H4 (cell line): ENCODE results near the gene SCT. TPM values are rescaled to one million over a fixed set of nuclear protein-coding genes. Genes with fewer than 3 reads are reported as not detected.

Source experiments
- DNase-seq: peaks from one replicate; pipeline ENCODE4 v3.0.0-alpha.2; 2015; ENCODE audit warnings: low spot score
- total RNA-seq: library from RNA; depleted of rRNA; stranded (reverse); fragments of >200 nt; shearing (Covaris generic); gene quantifications from 2 replicates; pipeline ENCODE4 v1.2.3, GENCODE V29; 2014; rRNA removed

Gene SCT
- total RNA-seq, 1 experiment from 2014 or later, result not detected

- DNase-seq, result no peak
These were observed 39.0 kb downstream of the SCT start for GRCh38 chr11:587978-588380.

DNA sequence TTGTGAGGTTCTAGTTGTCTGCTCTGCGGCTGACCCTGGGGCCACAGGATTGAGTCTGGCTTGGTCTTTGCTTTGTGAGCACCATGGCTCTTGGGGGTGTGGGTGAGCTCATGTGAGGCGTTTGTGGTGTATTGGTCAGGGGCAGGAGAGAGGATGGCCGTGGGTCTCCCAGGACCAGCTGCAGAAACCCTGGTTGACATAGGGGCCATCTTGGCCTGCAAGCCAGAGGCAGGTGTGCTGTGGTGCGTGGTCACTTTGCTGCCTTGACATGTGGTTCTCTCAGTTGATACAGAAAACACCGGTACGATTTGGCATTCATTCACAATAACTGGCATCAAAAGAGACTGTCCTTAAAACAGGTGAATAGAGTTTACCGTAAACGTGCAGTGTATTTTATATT, 39.4 kb downstream of the SCT start:
- DNase-seq, result no peak

DNA sequence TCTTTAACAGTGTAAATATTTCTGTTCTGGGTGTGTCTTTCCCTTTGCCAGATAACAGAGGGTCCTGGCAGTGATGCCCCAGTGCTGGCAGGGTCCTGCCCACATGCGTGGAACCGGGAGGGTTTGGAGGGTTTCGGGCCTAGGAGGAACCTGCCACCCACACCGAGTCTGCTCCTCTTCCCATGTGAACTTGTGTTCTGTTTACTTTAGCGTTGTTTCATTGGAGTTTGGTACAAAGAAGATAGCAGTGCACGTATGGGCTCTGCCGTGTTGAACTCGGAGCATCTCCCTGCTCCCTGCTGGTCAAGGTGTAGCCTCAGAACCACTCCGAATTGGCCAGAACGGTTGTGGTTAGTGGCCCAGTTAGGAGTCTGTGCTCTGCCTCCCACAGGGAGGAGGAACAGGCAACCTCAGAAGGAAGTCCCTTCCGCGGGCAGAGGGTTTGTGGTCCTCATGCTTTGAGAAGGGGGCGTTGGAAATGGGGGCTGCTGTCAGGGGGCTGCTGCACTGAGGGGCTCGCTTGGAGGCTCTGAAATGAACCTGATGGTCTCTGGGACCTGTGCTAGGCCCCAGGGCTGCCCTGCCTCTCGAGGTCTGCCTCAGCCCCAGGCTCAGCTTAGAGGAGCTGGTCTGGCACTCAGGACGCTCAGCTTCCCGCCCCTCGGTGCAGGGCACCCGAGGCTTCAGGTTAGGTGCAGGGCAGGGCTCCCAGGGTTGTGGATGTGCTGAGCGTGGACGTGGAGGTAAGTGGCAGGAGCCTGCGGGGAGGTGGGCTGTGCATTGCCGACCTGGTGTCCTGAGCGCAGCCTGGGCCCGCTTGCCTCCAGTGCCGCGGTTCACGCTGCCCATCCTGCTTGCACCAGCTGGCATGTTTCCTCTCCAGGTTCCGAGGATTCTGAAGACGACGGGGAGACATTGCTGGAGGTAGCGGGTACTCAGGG, 40.3 kb downstream of the SCT start:
- no peak for DNase-seq

GRCh38 chr11:584287-584686, 42.7 kb downstream of the SCT start:
- no peak for DNase-seq

GRCh38 chr11:581752-582151, 45.2 kb downstream of the SCT start:
- no peak for DNase-seq

- DNase-seq, result no peak
These were observed 45.6 kb downstream of the SCT start for GRCh38 chr11:581342-581741.

DNA sequence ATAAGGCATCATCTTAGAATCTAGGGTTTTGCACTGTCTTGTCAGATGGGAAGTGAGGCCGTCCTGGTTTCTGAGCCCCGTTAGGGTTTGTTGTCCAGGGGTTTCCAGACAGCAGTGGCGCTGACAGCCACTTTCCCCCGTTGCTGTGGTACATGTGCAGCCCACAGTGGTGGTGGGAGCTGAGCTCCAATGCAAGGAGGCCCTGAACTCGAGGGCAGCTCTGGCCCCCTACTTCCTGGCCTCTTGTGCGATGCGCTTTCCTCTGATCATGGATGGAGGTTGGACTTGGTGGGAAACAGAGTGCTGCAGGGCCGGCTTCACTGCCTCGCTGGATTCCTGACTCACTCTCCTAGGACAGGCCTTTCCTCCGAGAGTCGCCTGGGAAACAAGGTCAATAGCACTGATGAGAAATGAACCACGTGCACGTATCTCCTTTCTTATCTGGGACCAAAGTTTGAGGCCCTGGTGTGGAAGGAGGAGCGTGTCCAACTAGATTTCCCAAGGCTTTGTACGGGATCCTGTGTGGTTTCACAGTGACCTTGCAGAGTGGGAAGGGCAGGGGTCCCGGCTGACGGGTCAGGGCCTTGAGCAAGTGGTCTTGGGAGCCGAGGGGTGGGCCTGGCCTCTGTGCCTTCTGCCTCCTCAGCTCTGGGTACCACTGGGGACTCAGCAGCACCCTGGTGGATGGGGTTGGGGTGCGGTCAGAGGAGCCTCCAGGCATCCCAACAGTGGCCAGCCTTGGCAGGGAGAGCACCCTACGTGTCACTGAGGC, 47.0 kb downstream of the SCT start:
- no peak for DNase-seq

GRCh38 chr11:578276-579035, 48.5 kb downstream of the SCT start:
- no peak for DNase-seq

DNA sequence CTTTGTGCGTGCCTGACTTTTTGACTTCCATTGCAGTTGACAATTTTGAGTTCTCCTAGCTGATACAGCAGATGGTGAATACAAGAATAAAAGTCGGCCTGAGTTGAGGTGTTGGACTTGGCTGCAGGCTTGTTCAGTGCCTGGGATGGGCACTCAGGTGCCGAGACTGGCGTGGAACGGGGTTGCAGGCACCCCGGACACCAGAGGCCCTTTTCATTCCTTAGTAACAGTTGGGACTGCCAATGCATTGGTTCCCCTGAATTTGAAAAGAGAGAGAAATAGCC, 49.4 kb downstream of the SCT start:
- DNase-seq, result no peak

DNA sequence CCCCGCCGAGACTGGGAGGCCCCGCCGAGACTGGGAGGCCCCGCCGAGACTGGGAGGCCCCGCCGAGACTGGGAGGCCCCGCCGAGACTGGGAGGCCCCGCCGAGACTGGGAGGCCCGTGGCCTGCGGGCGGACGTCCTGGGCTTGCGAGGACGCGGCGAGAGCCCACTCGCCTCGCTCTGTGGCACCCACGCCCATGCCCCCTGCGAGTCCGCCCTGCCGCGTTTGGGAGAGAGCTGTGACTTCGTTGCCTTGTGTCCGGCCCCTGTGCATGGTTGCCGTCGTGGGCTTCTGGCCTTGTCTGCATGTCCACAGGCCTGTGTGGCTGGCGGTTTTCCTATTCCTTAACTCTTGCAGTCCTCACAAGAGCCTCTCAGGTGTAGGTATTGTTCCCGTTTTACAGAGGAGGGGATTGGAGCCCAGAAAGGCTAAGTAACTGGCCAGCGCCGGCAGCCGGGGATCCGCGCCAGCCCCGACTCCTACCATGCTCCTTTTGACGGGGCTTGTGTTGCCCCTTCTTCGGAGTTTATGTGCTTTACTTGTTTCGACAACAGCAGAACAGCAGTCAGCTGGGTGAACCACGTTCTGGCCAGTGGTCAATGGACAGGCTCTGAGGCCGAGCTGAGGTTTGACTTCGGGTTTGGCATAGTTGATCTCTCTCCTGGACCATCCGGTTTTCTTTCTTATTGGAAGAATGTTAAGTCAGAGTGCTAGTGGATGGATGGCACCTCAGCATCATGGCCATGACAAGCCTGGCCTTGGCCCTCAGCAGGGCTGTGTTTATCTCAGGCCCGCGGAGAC, 50.0 kb downstream of the SCT start:
- DNase-seq, result no peak

Other genes with a start within 250 kb of the SCT start
- gene PKP3, start 233.0 kb downstream of the SCT start, total RNA-seq, result 2.4 and 3.0 TPM in 2 replicates
- 1.9 TPM in 1 of 2 replicates, not detected in the other for gene SIGIRR, start 212.2 kb downstream of the SCT start, total RNA-seq
- not detected in 2 replicates for gene ANO9, start 185.2 kb downstream of the SCT start, total RNA-seq
- gene PTDSS2, start 176.9 kb downstream of the SCT start, total RNA-seq, result 15.0 and 26.7 TPM in 2 replicates
- gene RNH1, start 119.9 kb downstream of the SCT start, total RNA-seq, result 150 and 205 TPM in 2 replicates
- gene HRAS, start 91.6 kb downstream of the SCT start, total RNA-seq, result 64.1 and 76.1 TPM in 2 replicates
- 0.18 and 0.19 TPM in 2 replicates for gene LRRC56, start 89.7 kb downstream of the SCT start, total RNA-seq
- gene LMNTD2, start 66.4 kb downstream of the SCT start, total RNA-seq, result 1.4 and 2.6 TPM in 2 replicates
- gene RASSF7, start 66.2 kb downstream of the SCT start, total RNA-seq, result 16.8 and 17.3 TPM in 2 replicates
- 14.5 and 15.3 TPM in 2 replicates for gene PHRF1, start 50.7 kb downstream of the SCT start, total RNA-seq
- 11.7 and 11.9 TPM in 2 replicates for gene IRF7, start 11.2 kb downstream of the SCT start, total RNA-seq
- not detected in 2 replicates for gene CDHR5, start 2.2 kb downstream of the SCT start, total RNA-seq
- gene DRD4, start 10.1 kb upstream of the SCT start, total RNA-seq, result not detected in 2 replicates
- gene DEAF1, start 68.0 kb upstream of the SCT start, total RNA-seq, result 24.9 and 29.9 TPM in 2 replicates
- gene TMEM80, start 68.6 kb upstream of the SCT start, total RNA-seq, result 15.8 and 16.4 TPM in 2 replicates
- 0.12 TPM in 1 of 2 replicates, not detected in the other for gene EPS8L2, start 79.0 kb upstream of the SCT start, total RNA-seq
- 600 and 603 TPM in 2 replicates for gene TALDO1, start 120.3 kb upstream of the SCT start, total RNA-seq
- 15.5 and 24.8 TPM in 2 replicates for gene GATD1, start 150.3 kb upstream of the SCT start, total RNA-seq
- gene CEND1, start 162.9 kb upstream of the SCT start, total RNA-seq, result not detected in 2 replicates
- 19.6 and 35.8 TPM in 2 replicates for gene SLC25A22, start 171.1 kb upstream of the SCT start, total RNA-seq
- gene PIDD1, start 178.1 kb upstream of the SCT start, total RNA-seq, result 2.2 and 4.2 TPM in 2 replicates
- gene RPLP2, start 182.8 kb upstream of the SCT start, total RNA-seq, result 1,137 and 1,147 TPM in 2 replicates
- gene PNPLA2, start 191.7 kb upstream of the SCT start, total RNA-seq, result 13.4 and 22.8 TPM in 2 replicates
- gene CRACR2B, start 200.7 kb upstream of the SCT start, total RNA-seq, result not detected in 2 replicates
- gene CD151, start 205.8 kb upstream of the SCT start, total RNA-seq, result 825 and 1,008 TPM in 2 replicates
- 199 and 210 TPM in 2 replicates for gene POLR2L, start 215.3 kb upstream of the SCT start, total RNA-seq
- gene TSPAN4, start 215.7 kb upstream of the SCT start, total RNA-seq, result 117 and 131 TPM in 2 replicates